SK-N-MC (cell line): ENCODE data around the gene GRIA1.

Experiments
- EZH2 ChIP-seq: fragments of 200-600 bp; sonication (generic); IDR thresholded peaks from one replicate; pipeline ENCODE4 v1.6.1; 2017; ENCODE audit warnings: antibody characterized with exemption
- FOXP2 ChIP-seq: optimal IDR thresholded peaks from 2 replicates; pipeline ENCODE3; 2011; ENCODE audit warnings: mild to moderate bottlenecking, moderate library complexity; ENCODE audit not compliant: insufficient read depth; ENCODE audit errors: extremely low read length, control extremely low read depth
- POLR2AphosphoS5 ChIP-seq: IDR thresholded peaks from 2 replicates; pipeline ENCODE4 v1.6.1; 2012; ENCODE audit warnings: mild to moderate bottlenecking, low read depth, low read length, borderline replicate concordance

- TF ChIP-seq EZH2 (no peak), POLR2AphosphoS5 (no peak), FOXP2 (no peak)
Measured at GRCh38 chr5:153569036-153569435, 78.6 kb downstream of the GRIA1 start.
